ENCODE results near the gene PDK3.

DNA sequence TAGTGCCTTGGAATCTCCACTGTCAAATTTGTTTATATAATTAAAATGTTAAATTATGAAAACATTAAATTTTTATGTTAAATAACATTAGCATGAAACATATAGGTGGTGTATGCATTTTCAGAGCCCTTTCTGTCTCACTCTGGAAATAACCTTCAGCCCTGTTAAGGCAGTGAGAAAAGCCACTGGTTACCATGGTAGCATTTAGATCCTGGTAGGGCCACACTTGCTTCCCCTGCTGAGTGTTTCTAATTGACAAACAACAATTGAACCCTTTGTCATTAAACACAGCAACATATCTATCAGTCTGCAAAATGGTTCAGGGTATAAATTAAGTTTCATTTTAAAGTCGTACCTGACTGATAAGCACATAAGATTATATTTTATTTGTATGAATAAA lies 63.5 kb downstream of the PDK3 start:
- TF ChIP-seq, protein P1, sequence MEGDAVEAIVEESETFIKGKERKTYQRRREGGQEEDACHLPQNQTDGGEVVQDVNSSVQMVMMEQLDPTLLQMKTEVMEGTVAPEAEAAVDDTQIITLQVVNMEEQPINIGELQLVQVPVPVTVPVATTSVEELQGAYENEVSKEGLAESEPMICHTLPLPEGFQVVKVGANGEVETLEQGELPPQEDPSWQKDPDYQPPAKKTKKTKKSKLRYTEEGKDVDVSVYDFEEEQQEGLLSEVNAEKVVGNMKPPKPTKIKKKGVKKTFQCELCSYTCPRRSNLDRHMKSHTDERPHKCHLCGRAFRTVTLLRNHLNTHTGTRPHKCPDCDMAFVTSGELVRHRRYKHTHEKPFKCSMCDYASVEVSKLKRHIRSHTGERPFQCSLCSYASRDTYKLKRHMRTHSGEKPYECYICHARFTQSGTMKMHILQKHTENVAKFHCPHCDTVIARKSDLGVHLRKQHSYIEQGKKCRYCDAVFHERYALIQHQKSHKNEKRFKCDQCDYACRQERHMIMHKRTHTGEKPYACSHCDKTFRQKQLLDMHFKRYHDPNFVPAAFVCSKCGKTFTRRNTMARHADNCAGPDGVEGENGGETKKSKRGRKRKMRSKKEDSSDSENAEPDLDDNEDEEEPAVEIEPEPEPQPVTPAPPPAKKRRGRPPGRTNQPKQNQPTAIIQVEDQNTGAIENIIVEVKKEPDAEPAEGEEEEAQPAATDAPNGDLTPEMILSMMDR (conservative IDR thresholded peaks at IDR 0.05 in 1 of 2, IDR thresholded peaks at IDR 0.05 in 1 of 2; ENCODE audit: extremely low read depth in 1 of 2, insufficient read depth in 1 of 2, low read depth in 1 of 2, low read length in 2 of 2), result no peak
- no peak for TF ChIP-seq EZH2 (IDR thresholded peaks at IDR 0.05; ENCODE audit: borderline replicate concordance, low read length)
